PC-9 (cell line): ENCODE results near the gene VSIG2.
"Not testable (repeated sequence)": the region's sequence is repeated elsewhere in the genome, so short reads cannot be mapped to it uniquely, and the experiment has no call there.

ENCODE experiments used
- EZH2 ChIP-seq: fragments of 200-600 bp; sonication (generic); IDR thresholded peaks from 2 replicates; pipeline ENCODE4 v1.8.0; 2017; ENCODE audit warnings: antibody characterized with exemption, low read depth
- TF ChIP-seq, protein P1 (sequence below): fragments of 200-600 bp; sonication (generic); conservative IDR thresholded peaks from 2 replicates; pipeline ENCODE4 v1.6.1; 2017; ENCODE audit warnings: mixed run types, antibody characterized with exemption, mild to moderate bottlenecking, moderate library complexity

DNA sequence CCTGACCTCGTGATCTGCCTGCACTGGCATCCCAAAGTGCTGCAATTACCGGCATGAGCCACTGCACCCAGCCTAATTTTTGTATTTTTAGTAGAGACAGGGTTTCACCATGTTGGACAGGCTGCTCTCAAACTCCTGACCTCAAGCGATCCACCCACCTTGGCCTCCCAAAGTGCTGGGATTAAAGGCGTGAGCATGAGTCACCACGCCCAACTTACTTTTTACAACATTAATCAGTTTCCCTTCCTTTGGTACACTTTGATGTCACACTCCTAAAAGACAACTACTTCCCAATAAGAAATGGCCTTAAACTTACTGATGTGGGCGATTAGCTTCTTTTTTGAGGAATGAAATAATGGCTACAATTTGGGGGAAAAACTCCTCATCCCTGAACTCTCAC lies 18.9 kb upstream of the VSIG2 start:
- TF ChIP-seq, protein P1, sequence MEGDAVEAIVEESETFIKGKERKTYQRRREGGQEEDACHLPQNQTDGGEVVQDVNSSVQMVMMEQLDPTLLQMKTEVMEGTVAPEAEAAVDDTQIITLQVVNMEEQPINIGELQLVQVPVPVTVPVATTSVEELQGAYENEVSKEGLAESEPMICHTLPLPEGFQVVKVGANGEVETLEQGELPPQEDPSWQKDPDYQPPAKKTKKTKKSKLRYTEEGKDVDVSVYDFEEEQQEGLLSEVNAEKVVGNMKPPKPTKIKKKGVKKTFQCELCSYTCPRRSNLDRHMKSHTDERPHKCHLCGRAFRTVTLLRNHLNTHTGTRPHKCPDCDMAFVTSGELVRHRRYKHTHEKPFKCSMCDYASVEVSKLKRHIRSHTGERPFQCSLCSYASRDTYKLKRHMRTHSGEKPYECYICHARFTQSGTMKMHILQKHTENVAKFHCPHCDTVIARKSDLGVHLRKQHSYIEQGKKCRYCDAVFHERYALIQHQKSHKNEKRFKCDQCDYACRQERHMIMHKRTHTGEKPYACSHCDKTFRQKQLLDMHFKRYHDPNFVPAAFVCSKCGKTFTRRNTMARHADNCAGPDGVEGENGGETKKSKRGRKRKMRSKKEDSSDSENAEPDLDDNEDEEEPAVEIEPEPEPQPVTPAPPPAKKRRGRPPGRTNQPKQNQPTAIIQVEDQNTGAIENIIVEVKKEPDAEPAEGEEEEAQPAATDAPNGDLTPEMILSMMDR, result not testable (repeated sequence)
- TF ChIP-seq EZH2, result not testable (repeated sequence)
